Activated CD8-positive, alpha-beta memory T cell treated with anti-CD3 and anti-CD28 coated beads for 36 hours (primary cell): ENCODE data around the gene HAGHL. TPM values are rescaled to one million over a fixed set of nuclear protein-coding genes. Genes with fewer than 3 reads are reported as not detected.
"Not testable (repeated sequence)": the region's sequence is repeated elsewhere in the genome, so short reads cannot be mapped to it uniquely, and the experiment has no call there.

ENCODE experiments used
- CTCF ChIA-PET: fragments of 350-600 bp; sonication (Branson Sonifier 250); formaldehyde crosslinking; loops from one replicate; lab custom pipeline; 2021; ENCODE audit warnings: antibody characterized with exemption; lab: Charles Lee
- POLR2A ChIA-PET: fragments of 350-600 bp; sonication (Branson Sonifier 250); formaldehyde crosslinking; loops from one replicate; lab custom pipeline; 2021; ENCODE audit warnings: antibody characterized with exemption; lab: Charles Lee
- total RNA-seq, 2 experiments: library from RNA; stranded (reverse); gene quantifications; one replicate each; pipeline ENCODE4 v1.2.3, GENCODE V29; 2021

HAGHL gene
- total RNA-seq, 2 experiments from 2014 or later: 29.0 to 31.5 TPM

DNA sequence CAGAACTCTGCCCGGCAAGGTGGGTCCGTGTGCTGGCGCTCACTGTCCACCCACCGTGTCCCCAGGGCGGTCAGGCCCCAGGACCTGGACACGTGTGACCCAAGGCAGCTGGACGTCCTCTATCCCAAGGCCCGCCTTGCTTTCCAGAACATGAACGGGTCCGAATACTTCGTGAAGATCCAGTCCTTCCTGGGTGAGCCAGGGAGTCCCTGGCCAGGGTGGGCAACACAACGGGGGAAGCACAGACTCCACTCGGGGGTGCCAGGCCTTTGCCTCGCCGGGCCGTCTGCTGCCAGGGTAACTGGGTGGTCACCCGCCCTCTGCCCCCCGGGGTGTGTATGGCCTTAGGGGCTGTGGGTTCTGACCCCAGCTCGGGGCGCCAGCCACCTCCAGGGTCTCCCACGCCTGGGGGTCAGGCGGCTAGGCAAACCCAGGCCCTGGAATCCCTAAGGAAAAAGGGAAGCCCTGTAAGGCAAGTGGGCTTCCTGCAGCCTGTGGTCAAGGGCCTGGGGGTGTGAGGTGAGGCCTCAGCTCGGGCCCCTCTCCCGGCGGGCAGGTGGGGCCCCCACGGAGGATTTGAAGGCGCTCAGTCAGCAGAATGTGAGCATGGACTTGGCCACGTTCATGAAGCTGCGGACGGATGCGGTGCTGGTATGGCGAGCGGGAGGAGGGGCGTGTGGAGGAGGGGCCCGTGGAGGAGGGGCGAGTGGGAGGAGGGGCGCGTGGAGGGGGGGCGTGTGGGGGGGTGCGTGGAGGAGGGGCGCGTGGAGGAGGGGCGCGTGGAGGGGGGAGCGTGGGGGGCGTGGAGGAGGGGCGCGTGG is 40.1 kb downstream of the HAGHL start:
- ChIA-PET CTCF (interaction anchor here (1.0 kb wide), 1 partner anchor 55 kb away, joined by 3 read pairs; no protein-coding TSS in a partner anchor), POLR2A (no interaction called here)

DNA sequence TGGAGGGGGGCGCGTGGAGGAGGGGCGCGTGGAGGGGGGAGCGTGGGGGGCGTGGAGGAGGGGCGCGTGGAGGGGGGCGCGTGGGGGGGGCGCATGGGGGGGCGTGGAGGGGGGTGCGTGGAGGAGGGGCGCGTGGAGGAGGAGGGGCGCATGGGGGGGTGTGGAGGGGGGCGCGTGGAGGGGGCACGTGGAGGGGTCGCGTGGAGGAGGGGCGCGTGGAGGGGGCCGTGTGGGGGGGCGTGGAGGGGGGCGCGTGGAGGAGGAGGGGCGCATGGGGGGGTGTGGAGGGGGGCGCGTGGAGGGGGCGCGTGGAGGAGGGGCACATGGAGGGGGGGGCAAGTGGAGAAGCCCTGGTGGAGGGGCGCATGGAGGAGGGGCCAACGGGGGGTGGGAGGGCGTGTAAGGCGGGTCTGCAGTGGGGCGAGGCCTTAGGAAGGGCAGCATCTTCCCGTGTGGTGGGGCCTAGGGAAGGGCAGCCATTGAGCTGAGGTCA is 40.9 kb downstream of the HAGHL start:
- POLR2A ChIA-PET: no interaction called here
- CTCF ChIA-PET: no interaction called here

DNA sequence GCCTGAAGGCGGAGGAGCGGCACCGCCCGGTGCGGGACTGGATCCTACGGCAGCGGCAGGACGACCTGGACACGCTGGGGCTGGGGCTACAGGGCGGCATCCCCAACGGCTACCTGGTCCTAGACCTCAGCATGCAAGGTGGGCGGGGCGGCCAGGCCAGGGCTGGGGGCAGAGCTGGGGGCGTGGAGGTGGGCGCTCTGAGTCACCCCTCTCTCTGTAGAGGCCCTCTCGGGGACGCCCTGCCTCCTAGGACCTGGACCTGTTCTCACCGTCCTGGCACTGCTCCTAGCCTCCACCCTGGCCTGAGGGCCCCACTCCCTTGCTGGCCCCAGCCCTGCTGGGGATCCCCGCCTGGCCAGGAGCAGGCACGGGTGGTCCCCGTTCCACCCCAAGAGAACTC is 41.5 kb downstream of the HAGHL start:
- CTCF ChIA-PET: no interaction called here
- POLR2A ChIA-PET: no interaction called here

DNA sequence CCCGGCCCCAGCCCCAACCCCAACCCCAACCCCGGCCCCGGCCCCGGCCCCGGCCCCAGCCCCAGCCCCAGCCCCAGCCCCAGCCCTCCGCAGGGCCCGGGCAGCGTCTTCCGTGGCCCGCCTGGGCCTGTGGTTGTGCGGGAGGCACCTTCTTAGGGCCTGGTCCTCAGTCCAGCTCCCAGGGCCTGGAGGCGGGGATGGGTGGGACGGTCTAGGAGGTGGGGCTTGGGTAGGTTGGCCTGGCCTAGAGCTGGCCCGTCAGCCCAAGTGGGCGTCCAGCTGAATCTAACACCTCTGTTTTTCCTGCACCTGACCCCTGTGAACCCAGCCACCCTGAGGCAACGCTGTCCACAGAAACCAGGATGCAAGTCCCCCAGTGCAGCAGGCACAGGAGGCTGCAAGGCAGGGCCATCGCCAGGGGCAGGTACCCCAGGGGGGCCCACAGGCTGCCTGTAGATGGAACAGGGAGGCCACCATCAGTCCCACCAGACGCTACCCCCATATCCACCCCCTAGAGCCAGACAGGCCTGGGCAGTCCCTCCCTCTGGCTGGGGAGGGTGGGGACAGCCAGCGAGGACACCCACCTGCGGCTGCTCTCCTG is 42.4 kb downstream of the HAGHL start:
- CTCF ChIA-PET: interaction anchor here (0.7 kb wide), 1 partner anchor 36 kb away, joined by 3 read pairs; no protein-coding TSS in a partner anchor
- POLR2A ChIA-PET: no interaction called here

DNA sequence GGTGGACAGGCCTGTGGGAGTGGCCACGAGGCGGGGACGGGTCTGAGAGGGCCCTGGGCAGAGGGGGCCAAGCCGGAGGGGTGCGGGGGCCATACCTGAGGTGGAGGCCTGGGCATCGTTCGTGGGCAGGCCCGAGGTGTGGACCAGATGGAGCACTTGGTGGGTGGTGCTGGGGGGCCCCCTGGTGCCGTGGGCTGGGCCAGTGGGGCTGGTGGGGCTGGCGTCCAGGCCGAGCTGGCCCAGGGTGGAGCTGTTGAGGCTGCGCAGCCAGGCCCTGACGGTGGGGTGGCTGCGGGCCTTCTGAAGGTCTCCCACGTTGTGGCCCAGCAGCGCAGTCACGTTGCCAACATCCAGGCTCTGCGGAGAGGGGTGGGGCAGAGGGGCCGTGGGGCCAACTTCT is 43.0 kb downstream of the HAGHL start:
- ChIA-PET POLR2A (no interaction called here), CTCF (interaction anchor here (0.7 kb wide), 1 partner anchor 37 kb away, joined by 3 read pairs; no protein-coding TSS in a partner anchor)

DNA sequence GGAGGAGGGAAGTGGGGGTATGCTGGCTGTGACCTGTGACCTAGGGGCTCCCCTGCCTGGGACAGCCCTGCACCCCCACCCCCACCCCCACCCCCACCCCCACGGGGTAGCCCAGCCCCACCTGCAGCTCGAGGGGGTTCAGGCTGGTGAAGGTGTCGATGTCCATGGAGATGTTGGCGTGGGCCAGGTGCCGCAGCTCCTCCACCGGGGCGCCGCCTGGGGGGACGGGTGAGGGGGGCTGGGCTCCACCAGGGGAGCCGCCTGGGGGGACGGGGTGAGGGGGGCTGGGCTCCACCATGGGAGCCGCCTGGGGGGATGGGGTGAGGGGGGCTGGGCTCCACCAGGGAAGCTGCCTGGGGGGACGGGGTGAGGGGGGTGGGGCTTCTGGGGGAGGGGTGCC is 43.5 kb downstream of the HAGHL start:
- POLR2A ChIA-PET: no interaction called here
- CTCF ChIA-PET: interaction anchor here (0.7 kb wide), 1 partner anchor 37 kb away, joined by 3 read pairs; no protein-coding TSS in a partner anchor

DNA sequence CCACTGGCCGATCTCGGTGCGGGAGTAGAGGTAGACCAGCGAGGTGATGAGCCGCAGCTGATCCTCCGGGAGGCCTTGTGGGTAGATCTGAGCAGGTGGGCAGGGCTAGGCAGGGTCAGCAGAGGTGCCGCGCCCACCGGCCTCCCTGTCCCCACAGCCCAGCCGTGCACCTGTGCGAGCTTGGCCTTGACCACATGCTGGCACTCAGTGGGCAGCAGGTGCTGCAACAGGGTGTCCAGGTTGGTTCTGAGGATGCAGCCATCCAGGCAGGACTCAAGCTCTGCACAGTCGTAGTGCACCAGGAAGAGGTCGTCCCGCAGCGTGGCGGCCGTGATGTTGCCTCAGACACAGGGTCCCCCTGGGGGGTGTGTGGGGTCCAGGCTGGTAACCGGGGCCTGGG is 46.1 kb downstream of the HAGHL start:
- ChIA-PET CTCF (no interaction called here), POLR2A (no interaction called here)

DNA sequence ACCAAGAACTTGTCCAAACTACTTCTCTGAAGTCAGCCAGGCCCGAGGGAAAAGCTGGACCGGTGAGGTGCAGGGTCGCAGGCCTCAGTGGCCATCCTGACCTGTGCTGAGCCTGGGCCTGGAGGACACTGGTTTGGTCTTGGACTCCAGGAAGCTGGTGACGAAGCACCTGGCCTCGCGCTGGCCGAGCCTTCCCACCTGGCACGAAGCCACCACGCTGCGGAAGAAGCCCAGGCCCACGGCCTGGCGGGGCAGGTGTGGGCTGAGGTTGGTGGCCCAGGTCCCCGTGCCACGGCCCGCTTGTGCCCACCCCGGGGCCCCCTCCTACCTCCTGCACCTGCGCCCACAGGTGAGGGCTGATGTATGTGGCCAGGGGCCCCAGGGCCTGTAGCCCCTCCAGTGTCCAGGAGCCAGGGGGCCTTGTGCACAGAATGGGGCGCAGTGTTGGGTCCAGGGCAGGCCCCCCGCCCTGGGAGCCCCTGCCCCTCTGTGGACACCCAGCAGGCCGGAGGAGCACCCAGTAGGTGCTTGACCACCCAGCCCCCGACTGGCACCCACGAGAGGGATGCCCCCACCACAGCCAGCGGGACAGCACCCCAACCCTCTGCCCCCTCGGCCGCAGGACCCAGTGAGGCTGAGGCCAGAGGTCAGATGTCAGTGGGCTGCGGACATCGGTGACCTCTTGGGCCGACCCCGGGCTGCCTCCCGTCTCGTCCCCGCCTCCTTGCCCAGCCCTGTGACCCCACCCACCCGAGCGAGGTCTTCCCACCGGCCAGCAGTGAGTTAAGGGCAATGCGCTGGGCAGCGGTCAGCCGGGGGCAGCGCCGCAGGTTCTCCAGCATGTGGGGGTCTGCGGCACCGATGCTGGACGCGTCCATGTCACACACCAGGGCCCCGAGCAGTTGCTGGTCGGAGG is 47.4 kb downstream of the HAGHL start:
- ChIA-PET POLR2A (no interaction called here), CTCF (no interaction called here)

DNA sequence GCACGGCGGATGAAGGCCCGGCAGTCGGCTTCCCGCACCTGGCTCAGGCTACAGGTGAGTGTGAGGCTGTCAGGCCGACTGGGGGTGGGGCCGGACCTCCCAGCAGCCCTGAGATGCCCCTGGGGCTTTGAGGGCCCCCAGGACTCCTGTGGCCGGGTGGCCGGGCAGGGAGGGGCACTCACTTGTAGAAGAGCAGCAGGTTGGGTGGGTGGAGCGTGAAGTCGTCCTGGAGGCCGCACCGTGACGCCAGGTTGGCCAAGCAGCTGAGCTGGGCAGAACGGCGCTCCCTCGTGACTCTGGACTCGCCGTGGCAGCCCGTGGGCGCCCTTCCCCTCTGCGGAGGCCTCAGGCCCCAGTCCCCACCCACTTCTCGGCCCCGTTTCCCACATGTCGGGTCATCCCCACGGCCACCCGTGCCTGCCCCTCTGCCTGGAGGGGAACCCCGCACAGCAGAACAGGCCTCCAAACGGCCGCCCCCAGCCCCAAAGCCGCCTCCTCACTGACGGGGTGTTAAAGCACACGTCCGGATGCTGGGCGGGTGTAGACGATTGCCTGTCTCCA is 48.4 kb downstream of the HAGHL start:
- POLR2A ChIA-PET: no interaction called here
- CTCF ChIA-PET: no interaction called here

DNA sequence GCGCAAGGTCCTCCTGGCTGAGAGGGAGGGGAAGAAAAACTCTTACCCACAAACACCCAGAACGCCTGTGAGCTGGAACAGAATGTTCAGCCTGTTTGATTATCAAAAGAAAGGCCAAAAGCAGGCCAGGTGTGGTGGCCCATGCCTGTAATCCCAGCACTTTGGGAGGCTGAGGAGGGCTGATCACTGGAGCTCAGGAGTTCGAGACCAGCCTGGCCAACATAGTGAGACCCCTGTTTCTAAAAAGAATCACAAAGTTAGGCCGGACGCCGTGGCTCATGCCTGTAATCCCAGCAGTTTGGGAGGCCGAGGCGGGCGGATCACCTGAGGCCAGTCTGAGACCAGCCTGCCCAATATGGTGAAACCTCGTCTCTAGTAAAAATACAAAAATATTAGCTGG is 49.4 kb downstream of the HAGHL start:
- POLR2A ChIA-PET, CTCF ChIA-PET: not testable (repeated sequence)

DNA sequence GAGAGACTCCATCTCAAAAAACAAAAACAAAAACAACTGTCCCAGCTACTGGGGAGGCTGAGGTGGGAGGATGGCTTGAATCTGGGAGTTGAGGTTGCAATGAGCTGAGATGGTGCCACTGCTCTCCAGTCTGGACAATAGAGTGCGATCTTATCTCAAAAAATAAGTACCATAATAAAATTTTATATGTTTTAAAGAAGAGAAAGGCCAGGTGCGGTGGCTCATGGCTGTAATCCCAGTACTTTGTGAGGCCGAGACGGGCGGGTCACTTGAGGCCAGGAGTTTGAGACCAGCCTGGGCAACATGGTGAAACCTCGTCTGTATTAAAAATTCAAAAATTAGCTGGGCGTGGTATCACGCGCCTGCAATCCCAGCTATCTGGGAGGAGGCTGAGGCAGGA is 49.9 kb downstream of the HAGHL start:
- POLR2A ChIA-PET: no interaction called here
- CTCF ChIA-PET: interaction anchor here (0.7 kb wide), 1 partner anchor 114 kb away, joined by 3 read pairs; no protein-coding TSS in a partner anchor

DNA sequence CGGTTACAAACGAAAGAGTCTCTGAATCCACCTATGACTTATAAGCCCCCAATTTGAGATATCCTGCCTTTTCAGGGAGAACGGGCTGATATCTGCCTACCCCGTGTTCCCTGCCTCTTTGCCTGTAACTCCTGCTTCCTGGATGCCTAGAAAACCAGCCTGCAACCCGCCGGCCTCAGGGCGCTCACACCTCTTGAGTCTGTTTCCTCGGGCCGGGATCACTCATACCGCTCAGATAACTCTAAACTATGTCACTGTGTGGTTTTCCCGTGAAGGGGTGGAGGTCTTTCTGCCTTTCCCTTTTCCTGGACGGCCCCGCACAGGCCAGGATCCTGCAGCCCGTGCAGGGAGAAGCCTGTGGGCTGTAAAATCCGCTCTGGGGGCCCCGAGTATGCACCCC is 50.9 kb downstream of the HAGHL start:
- CTCF ChIA-PET: no interaction called here
- POLR2A ChIA-PET: no interaction called here

DNA sequence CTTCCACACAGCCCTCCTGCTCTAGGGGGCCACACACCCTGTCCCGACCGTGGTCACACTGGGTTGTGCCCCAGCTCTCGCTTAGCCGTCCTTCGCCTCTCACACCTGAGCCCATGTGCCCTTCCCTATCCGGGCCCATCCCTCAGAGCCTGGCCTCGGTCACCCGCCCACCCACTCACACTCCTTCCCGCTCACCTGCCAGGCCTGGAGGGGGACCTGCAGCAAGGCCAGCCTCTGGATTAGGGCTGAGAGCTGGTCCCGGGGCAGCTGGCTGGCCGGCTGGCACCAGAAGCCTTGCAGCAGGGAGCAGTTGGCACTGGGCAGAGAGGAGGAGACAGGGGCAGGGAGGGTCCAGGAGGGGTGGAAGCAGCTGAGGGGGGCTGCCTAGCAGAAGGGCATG is 51.5 kb downstream of the HAGHL start:
- ChIA-PET POLR2A (no interaction called here), CTCF (no interaction called here)

DNA sequence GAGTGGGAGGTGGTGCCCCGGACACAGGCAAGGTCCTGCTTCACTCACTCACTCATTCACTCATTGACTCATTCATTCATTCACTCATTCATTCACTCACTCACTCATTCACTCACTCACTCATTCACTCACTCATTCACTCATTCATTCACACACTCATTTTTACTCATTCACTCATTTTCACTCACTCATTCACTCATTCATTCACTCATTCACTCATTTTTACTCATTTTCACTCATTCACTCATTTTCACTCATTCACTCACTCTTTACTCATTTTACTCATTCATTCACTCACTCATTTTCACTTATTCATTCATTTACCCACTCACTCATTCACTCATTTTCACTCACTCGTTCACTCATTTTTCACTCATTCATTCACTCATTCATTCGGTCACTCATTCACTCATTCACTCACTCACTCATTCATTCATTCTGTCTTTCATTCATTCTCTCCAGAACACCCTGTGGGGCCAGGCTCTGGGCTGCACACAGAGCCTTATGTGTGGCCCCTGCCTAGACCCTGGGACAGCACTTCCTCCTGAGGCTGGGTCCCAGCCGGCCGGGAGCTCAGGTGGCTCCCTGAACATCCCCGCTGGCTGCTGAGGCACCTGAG is 52.1 kb downstream of the HAGHL start:
- ChIA-PET POLR2A (no interaction called here), CTCF (no interaction called here)

Other genes with a start within 250 kb of the HAGHL start
- gene CAPN15, start 199.4 kb upstream of the HAGHL start, total RNA-seq: 100 to 1,000 TPM; 107 to 108 TPM
- not detected for gene PRR35, start 166.7 kb upstream of the HAGHL start, total RNA-seq
- gene NHLRC4, start 160.1 kb upstream of the HAGHL start, total RNA-seq: under 1 TPM; 0.25 to 0.27 TPM
- 10 to 100 TPM; 46.7 to 50.8 TPM for gene PIGQ, start 157.1 kb upstream of the HAGHL start, total RNA-seq
- 10 to 100 TPM in 1 of 2 experiments, 1 to 10 TPM in 1; 8.9 to 11.1 TPM for gene RAB40C, start 137.0 kb upstream of the HAGHL start, total RNA-seq
- gene WFIKKN1, start 96.1 kb upstream of the HAGHL start, total RNA-seq: under 1 TPM; 0.15 to 0.19 TPM
- 100 to 1,000 TPM; 136 to 137 TPM for gene METTL26, start 90.8 kb upstream of the HAGHL start, total RNA-seq
- 10 to 100 TPM; 63.5 to 73.0 TPM for gene MCRIP2, start 85.3 kb upstream of the HAGHL start, total RNA-seq
- 10 to 100 TPM; 87.3 to 89.6 TPM for gene WDR90, start 77.7 kb upstream of the HAGHL start, total RNA-seq
- gene RHOT2, start 59.0 kb upstream of the HAGHL start, total RNA-seq: 100 to 1,000 TPM; 136 to 147 TPM
- gene RHBDL1, start 51.4 kb upstream of the HAGHL start, total RNA-seq: under 1 TPM; 0.48 to 0.63 TPM
- gene STUB1, start 46.7 kb upstream of the HAGHL start, total RNA-seq: 100 to 1,000 TPM; 100 to 106 TPM
- 10 to 100 TPM; 48.7 to 49.3 TPM for gene JMJD8, start 42.8 kb upstream of the HAGHL start, total RNA-seq
- 10 to 100 TPM; 22.0 to 23.6 TPM for gene WDR24, start 36.7 kb upstream of the HAGHL start, total RNA-seq
- 1 to 10 TPM; 4.1 to 5.7 TPM for gene FBXL16, start 21.3 kb upstream of the HAGHL start, total RNA-seq
- gene METRN, start 12.0 kb upstream of the HAGHL start, total RNA-seq: 10 to 100 TPM; 35.3 to 37.7 TPM
- 10 to 100 TPM; 69.1 to 69.9 TPM for gene ANTKMT, start 6.0 kb upstream of the HAGHL start, total RNA-seq
- gene CCDC78, start 663 bp upstream of the HAGHL start, total RNA-seq: 1 to 10 TPM; 8.6 TPM
- gene CIAO3, start 13.9 kb downstream of the HAGHL start, total RNA-seq: 10 to 100 TPM; 33.4 to 34.5 TPM
- not detected for gene MSLN, start 33.6 kb downstream of the HAGHL start, total RNA-seq
- 10 to 100 TPM; 40.6 to 44.4 TPM for gene RPUSD1, start 61.3 kb downstream of the HAGHL start, total RNA-seq
- 100 to 1,000 TPM; 122 to 128 TPM for gene CHTF18, start 61.5 kb downstream of the HAGHL start, total RNA-seq
- gene GNG13, start 73.6 kb downstream of the HAGHL start, total RNA-seq: not detected
- gene LMF1, start 243.9 kb downstream of the HAGHL start, total RNA-seq: 1 to 10 TPM; 7.7 to 7.8 TPM